Right lobe of liver (tissue), 4 donors: Measurements from ENCODE around the gene PGM2L1.

Experiments used
- POLR2A ChIP-seq: fragments of 450-650 bp; IDR thresholded peaks from one replicate; pipeline ENCODE4 v1.6.1; 2017; ENCODE audit warnings: antibody characterized with exemption, mild to moderate bottlenecking
- TF ChIP-seq, protein P1 (sequence below), 4 donors: fragments of 200-600 bp in 3 of 4; fragments of 450-650 bp in 1 of 4; IDR thresholded peaks; one replicate each; pipeline versions ENCODE4 v1.5.1 to v1.8.0; 2016 to 2022; ENCODE audit warnings: antibody characterized with exemption in 4 of 4, mild to moderate bottlenecking in 2 of 4
- donor health status: DM: no; HTN: no; CAD: no.
- donor health status: DM: no; HTN: no; CAD: no.
- donor health status: DM: no; HTN: yes; CAD: no.

DNA sequence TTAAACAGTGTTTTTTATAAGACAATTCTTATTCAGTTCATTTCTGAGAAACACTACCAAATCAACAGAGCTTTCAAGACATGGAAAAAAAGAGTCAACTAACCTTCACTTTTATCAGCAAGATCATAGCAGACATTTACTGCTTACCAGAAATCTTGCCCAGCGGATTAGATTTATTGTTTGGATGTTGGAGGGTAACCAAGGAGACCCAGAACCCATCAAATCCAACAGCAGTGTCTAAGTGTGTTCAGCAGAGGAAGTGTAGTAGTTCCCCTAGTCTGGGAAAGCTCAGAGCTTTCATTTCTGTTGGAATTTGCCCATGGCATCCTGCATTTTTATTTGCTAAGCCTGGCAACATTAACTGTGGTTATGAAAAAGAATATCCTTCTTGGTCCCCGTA is 2.4 kb upstream of the PGM2L1 start:
- TF ChIP-seq, protein P1, sequence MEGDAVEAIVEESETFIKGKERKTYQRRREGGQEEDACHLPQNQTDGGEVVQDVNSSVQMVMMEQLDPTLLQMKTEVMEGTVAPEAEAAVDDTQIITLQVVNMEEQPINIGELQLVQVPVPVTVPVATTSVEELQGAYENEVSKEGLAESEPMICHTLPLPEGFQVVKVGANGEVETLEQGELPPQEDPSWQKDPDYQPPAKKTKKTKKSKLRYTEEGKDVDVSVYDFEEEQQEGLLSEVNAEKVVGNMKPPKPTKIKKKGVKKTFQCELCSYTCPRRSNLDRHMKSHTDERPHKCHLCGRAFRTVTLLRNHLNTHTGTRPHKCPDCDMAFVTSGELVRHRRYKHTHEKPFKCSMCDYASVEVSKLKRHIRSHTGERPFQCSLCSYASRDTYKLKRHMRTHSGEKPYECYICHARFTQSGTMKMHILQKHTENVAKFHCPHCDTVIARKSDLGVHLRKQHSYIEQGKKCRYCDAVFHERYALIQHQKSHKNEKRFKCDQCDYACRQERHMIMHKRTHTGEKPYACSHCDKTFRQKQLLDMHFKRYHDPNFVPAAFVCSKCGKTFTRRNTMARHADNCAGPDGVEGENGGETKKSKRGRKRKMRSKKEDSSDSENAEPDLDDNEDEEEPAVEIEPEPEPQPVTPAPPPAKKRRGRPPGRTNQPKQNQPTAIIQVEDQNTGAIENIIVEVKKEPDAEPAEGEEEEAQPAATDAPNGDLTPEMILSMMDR (IDR thresholded peaks at IDR 0.05): no peak
- no peak for TF ChIP-seq POLR2A
